HUES6 (cell line): Measurements from ENCODE around the gene FRMD5.

Source experiments
- H3K27ac ChIP-seq: 2 replicates; pipeline ENCODE4 v1.7.0; 2013; ENCODE audit warnings: low read depth, mild to moderate bottlenecking, low read length, inconsistent platforms
- H3K27me3 ChIP-seq: 2 replicates; pipeline ENCODE4 v1.6.1; 2013; ENCODE audit warnings: low read length; ENCODE audit not compliant: control insufficient read depth, insufficient read depth
- H3K36me3 ChIP-seq: 2 replicates; pipeline ENCODE4 v1.6.1; 2013; ENCODE audit warnings: low read length; ENCODE audit not compliant: control insufficient read depth, insufficient read depth
- H3K4me1 ChIP-seq: 2 replicates; pipeline ENCODE4 v1.6.1; 2013; ENCODE audit warnings: low read length; ENCODE audit not compliant: control insufficient read depth, insufficient read depth
- H3K4me3 ChIP-seq: 2 replicates; pipeline ENCODE4 v1.5.1; 2013; ENCODE audit warnings: low read depth, low read length
- H3K9ac ChIP-seq: one replicate; pipeline ENCODE4 v1.6.1; 2013; ENCODE audit warnings: mild to moderate bottlenecking, low read length
- H3K9me3 ChIP-seq: 2 replicates; pipeline ENCODE4 v1.6.1; 2013; ENCODE audit warnings: low read depth, low read length; ENCODE audit not compliant: control insufficient read depth, insufficient read depth

Gene FRMD5

DNA sequence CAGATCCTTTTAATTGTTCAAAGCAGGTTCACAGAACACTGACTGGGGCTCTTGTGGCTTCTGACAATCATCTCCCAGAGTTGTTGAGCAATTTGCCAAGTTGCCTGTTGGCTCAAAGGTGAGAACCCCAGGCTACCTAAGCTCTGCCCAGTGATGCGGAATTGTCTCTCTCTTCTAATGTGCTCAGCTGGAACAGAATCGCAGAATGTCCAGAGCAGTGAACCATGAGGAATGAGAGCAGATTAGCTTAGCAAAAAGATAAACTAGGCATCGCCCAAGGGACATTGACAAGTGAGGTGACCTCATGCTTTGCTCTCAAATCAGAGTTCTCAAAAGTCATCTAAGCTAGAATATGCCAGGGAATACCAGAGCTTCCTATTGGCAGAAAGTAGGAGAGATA lies 220.2 kb downstream of the FRMD5 start:
- Histone ChIP-seq H3K36me3 (no peaks in the 10 kb centered on the region), H3K27ac (no peak overlapping the region), H3K9me3 (no peaks in the 10 kb centered on the region), H3K27me3 (no peaks in the 10 kb centered on the region), H3K4me3 (no peak overlapping the region), H3K4me1 (no peaks in the 10 kb centered on the region), H3K9ac (no peak overlapping the region)

DNA sequence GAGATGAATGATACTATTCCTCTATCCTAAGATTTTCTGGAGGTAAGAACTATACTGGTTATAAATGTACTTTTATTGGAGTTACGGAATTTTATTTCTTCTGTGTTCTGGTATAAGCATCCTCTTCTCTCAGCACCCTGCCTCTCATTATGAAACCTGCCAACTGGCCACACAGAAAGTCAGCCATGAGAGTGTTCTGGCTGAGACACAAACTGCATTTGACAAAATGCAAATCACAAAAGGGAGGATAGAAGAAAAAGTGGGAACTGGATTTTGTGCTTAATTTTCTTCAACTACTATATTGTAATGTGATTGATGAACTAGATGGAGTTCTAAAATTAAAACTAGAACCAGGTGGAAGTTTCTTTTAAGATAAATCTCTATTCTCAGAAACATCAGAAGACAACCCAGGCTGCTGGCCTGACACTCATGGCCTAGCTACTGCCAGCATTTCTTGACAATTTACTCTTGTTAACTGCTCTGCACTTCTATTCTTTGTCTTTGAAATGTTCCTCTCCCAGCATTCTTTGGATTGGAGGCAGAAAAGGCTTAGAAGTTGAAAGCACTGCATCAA lies 225.2 kb downstream of the FRMD5 start:
- no peak overlapping the region for H3K27ac ChIP-seq
- H3K9me3 ChIP-seq = no peaks in the 10 kb centered on the region
- H3K4me1 ChIP-seq = no peaks in the 10 kb centered on the region
- H3K4me3 ChIP-seq = no peak overlapping the region
- H3K36me3 ChIP-seq = no peaks in the 10 kb centered on the region
- no peak overlapping the region for H3K9ac ChIP-seq
- no peaks in the 10 kb centered on the region for H3K27me3 ChIP-seq

DNA sequence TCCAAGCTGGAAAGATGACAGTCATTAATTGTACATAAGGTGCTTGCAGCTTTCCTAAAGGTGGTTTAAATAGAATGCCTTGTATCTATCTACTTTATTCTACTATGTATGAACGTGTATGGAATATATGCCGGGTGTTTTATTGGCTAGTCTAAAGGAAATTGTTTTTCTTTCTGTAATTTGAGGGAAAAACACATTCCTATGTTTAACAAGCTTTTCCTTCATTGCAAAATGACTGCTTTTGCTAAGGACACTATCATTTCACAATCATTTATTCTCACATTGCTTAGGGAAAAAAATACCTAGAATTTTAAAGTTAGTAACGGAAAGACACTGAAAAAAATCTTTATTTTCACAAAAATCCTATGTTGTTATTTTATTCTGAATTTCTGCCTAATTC lies 226.5 kb downstream of the FRMD5 start:
- Histone ChIP-seq H3K4me1 (no peaks in the 10 kb centered on the region), H3K27ac (no peak overlapping the region), H3K27me3 (no peaks in the 10 kb centered on the region), H3K9ac (no peak overlapping the region), H3K9me3 (no peaks in the 10 kb centered on the region), H3K36me3 (no peaks in the 10 kb centered on the region), H3K4me3 (no peak overlapping the region)

DNA sequence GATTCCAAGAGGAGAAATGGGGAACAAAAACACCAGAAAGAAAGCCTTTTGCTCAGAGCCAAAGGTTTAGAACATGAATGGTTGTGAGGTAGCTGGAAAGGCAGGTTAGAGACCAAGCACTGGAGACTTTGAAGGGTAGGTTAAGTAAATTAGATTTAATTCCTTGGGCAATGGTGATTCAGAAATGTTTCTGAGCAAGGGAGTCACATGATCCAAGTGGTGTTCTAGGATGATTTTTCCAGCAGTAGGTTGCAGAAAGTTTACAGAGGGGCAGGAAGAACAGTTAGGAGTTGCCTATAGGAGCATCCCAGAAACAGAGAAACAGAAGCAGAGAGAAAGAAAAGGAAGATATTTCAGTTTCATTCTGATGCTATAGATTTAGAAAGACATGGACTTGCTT lies 228.4 kb downstream of the FRMD5 start:
- no peaks in the 10 kb centered on the region for H3K36me3 ChIP-seq
- no peaks in the 10 kb centered on the region for H3K9me3 ChIP-seq
- no peak overlapping the region for H3K4me3 ChIP-seq
- no peak overlapping the region for H3K27ac ChIP-seq
- no peaks in the 10 kb centered on the region for H3K27me3 ChIP-seq
- no peaks in the 10 kb centered on the region for H3K4me1 ChIP-seq
- H3K9ac ChIP-seq = no peak overlapping the region

DNA sequence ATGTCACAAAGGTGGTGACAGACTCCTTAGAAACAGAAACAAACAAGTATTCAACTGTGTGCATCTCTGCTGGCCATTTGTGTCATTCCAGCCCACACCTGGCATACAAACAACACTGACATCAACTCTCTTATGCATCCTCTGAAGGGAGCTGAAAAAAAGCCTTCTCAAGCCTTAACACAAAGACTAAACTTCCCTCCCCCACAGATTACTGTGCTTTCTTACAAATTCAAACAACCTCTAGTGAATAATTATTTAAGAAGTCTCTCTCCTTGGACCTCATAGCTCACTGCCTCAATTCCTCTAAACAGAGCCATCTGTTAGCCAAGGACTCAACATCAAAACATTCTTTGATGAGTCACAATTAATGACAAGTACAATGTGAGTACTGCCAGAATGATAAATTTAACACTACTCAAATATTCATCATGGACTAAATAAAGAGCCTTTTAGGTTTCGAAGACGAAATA lies 236.2 kb downstream of the FRMD5 start:
- no peak overlapping the region for H3K27ac ChIP-seq
- no peaks in the 10 kb centered on the region for H3K36me3 ChIP-seq
- H3K27me3 ChIP-seq = no peaks in the 10 kb centered on the region
- H3K9ac ChIP-seq = no peak overlapping the region
- H3K4me3 ChIP-seq = no peak overlapping the region
- peaks cover 9% of the 10 kb centered on the region; the same call in 1 of the 2 replicates for H3K4me1 ChIP-seq
- H3K9me3 ChIP-seq = no peaks in the 10 kb centered on the region

DNA sequence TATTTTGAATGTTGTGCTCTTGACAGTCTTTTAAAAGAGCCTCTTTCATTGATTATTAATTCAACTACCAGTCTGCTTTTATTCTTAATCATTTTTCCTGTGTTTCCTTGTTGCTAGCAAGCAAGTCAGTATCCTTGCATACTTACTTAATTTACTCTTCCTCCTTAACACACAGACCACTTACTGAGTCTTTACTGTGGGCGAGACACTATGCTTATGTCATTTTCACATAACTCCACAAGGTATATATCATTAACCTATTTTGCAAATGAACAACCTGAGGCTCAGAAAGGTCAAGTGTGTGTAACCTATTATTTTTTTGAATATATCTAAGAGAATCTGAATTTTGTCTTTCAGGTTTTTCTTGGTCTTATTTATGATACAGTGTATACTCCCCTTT lies 237.3 kb downstream of the FRMD5 start:
- H3K9me3 ChIP-seq = no peaks in the 10 kb centered on the region
- H3K4me3 ChIP-seq = no peak overlapping the region
- H3K4me1 ChIP-seq = peaks cover 9% of the 10 kb centered on the region; the same call in 1 of the 2 replicates
- no peak overlapping the region for H3K27ac ChIP-seq
- H3K9ac ChIP-seq = no peak overlapping the region
- no peaks in the 10 kb centered on the region for H3K36me3 ChIP-seq
- no peaks in the 10 kb centered on the region for H3K27me3 ChIP-seq

DNA sequence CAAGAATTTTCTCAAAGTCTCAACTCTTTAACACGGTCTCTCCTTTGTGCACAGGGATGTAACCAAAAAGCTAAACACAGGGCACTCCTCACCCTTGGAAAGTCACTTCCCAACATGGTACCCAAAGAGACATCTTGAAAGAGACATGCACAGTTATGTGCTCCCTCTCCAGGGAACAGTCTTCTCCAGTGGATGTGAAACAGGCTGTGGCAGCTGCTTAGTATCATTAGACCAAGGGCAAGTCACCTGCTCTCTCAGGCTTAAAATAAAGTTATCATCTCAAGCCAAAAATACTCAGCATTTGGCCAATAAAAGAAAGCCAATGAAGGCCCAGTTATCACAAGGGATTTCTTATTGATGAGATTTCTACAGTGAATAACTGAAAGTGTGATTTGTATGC lies 239.9 kb downstream of the FRMD5 start:
- no peaks in the 10 kb centered on the region for H3K9me3 ChIP-seq
- peaks cover 9% of the 10 kb centered on the region; the same call in 1 of the 2 replicates for H3K4me1 ChIP-seq
- H3K4me3 ChIP-seq = no peak overlapping the region
- H3K36me3 ChIP-seq = no peaks in the 10 kb centered on the region
- no peak overlapping the region for H3K9ac ChIP-seq
- H3K27ac ChIP-seq = no peak overlapping the region
- H3K27me3 ChIP-seq = no peaks in the 10 kb centered on the region

DNA sequence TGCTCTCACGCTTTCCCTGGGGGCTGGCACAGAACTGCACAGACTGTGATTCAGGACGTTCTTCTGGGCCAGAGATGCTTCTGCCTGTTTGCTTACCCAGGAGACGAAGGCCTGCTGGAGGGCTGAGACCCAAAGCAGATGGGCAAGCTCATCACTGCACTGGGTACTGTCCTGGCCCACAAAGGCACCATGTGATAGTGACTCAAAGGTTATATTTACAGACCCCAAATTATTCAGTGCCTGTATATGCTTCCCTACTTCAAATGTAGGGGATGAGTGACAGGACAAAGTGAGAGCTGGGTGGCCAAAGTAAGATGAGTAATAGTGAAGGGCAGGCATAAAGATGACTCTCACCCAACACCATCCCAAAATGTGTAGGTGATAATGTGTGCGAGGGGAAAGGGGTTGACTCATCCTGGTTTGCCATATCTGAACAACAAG lies 240.9 kb downstream of the FRMD5 start:
- H3K27ac ChIP-seq = no peak overlapping the region
- no peak overlapping the region for H3K9ac ChIP-seq
- peaks cover 6% of the 10 kb centered on the region; the same call in 1 of the 2 replicates for H3K4me1 ChIP-seq
- no peak overlapping the region for H3K4me3 ChIP-seq
- no peaks in the 10 kb centered on the region for H3K27me3 ChIP-seq
- H3K36me3 ChIP-seq = no peaks in the 10 kb centered on the region
- no peaks in the 10 kb centered on the region for H3K9me3 ChIP-seq

DNA sequence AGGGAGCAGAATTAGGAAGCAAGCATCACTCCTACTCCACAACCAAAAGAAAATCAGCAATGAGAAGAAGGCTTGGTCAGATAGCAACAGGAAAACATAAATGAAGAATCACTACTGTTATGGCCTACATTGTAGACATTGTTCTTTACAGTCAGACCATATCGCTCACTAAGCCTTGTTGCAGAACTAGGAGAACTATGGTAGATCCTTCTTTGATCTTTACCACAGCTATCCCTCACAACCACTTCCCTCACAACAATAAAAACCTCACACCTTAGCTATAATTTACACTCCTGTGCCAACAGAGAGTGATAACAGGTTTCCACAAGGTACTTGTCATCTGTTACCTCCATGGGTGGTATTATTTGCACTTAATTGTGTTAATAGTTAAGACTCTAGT lies 241.7 kb downstream of the FRMD5 start:
- no peak overlapping the region for H3K4me3 ChIP-seq
- no peaks in the 10 kb centered on the region for H3K4me1 ChIP-seq
- no peaks in the 10 kb centered on the region for H3K27me3 ChIP-seq
- no peak overlapping the region for H3K27ac ChIP-seq
- no peak overlapping the region for H3K9ac ChIP-seq
- no peaks in the 10 kb centered on the region for H3K36me3 ChIP-seq
- H3K9me3 ChIP-seq = no peaks in the 10 kb centered on the region

DNA sequence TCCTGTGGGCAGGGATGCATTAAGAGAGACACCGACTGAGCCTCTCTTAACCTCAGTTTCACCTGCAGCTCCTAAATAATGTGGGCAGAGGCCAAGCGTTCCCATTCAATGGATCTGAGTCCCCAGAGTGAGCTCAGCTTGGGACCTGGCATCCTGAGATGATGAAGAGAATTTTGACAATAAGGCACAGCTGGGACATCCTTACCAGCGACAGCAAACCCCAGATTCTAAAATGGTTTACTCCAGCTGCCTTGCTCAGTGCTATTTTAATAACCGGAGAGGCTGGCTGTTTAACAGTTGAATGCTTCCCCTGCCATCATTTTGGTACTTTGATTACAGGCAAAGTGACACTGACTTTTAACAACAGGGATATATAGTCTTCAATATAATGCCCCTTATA lies 244.5 kb downstream of the FRMD5 start:
- Histone ChIP-seq H3K27ac (no peak overlapping the region), H3K4me3 (no peak overlapping the region), H3K27me3 (no peaks in the 10 kb centered on the region), H3K36me3 (no peaks in the 10 kb centered on the region), H3K9me3 (no peaks in the 10 kb centered on the region), H3K9ac (no peak overlapping the region), H3K4me1 (no peaks in the 10 kb centered on the region)

DNA sequence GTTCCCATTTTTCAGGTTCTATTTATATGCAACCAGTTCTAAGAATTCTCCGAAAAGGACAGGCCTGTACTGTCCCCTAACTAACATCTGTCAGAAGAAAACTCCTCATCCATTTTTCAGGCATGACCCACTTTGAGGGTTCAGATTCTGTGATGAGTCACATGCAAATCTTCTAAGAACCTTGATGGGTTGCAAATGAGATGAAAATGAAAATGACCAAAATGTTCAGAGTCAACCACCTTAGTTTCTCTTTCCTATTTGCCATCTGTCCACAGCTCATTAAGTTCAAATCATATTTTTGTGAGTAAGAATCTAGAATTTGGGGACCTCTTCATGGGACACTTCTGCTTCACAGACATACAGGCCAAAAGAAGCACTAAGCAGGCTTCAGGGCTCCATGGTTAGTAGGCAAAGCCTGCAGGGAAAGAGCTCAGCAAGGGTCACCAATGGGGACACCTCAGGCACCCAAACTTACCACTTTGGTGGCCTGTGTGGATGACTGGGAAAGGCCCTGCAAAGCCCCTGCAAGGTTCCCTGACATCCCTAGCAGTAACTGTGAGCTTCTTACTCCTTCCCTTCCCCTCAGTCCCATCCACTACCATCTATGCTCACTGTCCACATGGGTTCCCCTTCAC lies 246.3 kb downstream of the FRMD5 start:
- Histone ChIP-seq H3K9me3 (no peaks in the 10 kb centered on the region), H3K4me1 (no peaks in the 10 kb centered on the region), H3K9ac (no peak overlapping the region), H3K27me3 (no peaks in the 10 kb centered on the region), H3K36me3 (no peaks in the 10 kb centered on the region), H3K4me3 (no peak overlapping the region), H3K27ac (no peak overlapping the region)
